Glutamatergic neuron (in vitro differentiated cells): ENCODE results near the gene CD28. TPM values are rescaled to one million over a fixed set of nuclear protein-coding genes. Genes with fewer than 3 reads are reported as not detected.

Experiments used
- DNase-seq: peaks from one replicate; pipeline ENCODE4 v3.0.0; 2022
- H3K27ac Mint-ChIP-seq: one replicate; pipeline ENCODE4 v1.8.0; 2020; ENCODE audit warnings: mild to moderate bottlenecking, mixed read lengths, inconsistent platforms; ENCODE audit not compliant: unreplicated experiment
- H3K27me3 Mint-ChIP-seq: one replicate; pipeline ENCODE4 v1.8.0; 2020; ENCODE audit warnings: mild to moderate bottlenecking, moderate library complexity, mixed read lengths, inconsistent platforms; ENCODE audit not compliant: unreplicated experiment
- H3K36me3 Mint-ChIP-seq: one replicate; pipeline ENCODE4 v1.8.0; 2020; ENCODE audit warnings: mild to moderate bottlenecking, mixed read lengths, inconsistent platforms; ENCODE audit not compliant: unreplicated experiment
- H3K4me1 Mint-ChIP-seq: one replicate; pipeline ENCODE4 v1.8.0; 2020; ENCODE audit warnings: mild to moderate bottlenecking, low read depth, mixed read lengths, inconsistent platforms; ENCODE audit not compliant: unreplicated experiment
- H3K4me3 Mint-ChIP-seq: one replicate; pipeline ENCODE4 v1.8.0; 2020; ENCODE audit warnings: mild to moderate bottlenecking, mixed read lengths, inconsistent platforms; ENCODE audit not compliant: unreplicated experiment
- H3K9me3 Mint-ChIP-seq: one replicate; pipeline ENCODE4 v1.8.0; 2020; ENCODE audit warnings: mild to moderate bottlenecking, moderate library complexity, mixed read lengths, inconsistent platforms; ENCODE audit not compliant: unreplicated experiment
- total RNA-seq: library from RNA; stranded (reverse); fragmentation: NEBNext Ultra II Directional; extraction: Animal tissue kit (Norgen Biotek cat#: 25700); gene quantifications from one replicate; pipeline ENCODE4 v1.2.1, GENCODE V29; 2021; ENCODE audit not compliant: unreplicated experiment
- TF ChIP-seq, protein P1 (sequence below): fragments of 200-600 bp; sonication (generic); IDR thresholded peaks from one replicate; pipeline ENCODE4 v1.5.0; 2021; ENCODE audit not compliant: partially characterized antibody, unreplicated experiment

Gene CD28
- total RNA-seq, 1 donor from 2014 or later, result not detected

DNA sequence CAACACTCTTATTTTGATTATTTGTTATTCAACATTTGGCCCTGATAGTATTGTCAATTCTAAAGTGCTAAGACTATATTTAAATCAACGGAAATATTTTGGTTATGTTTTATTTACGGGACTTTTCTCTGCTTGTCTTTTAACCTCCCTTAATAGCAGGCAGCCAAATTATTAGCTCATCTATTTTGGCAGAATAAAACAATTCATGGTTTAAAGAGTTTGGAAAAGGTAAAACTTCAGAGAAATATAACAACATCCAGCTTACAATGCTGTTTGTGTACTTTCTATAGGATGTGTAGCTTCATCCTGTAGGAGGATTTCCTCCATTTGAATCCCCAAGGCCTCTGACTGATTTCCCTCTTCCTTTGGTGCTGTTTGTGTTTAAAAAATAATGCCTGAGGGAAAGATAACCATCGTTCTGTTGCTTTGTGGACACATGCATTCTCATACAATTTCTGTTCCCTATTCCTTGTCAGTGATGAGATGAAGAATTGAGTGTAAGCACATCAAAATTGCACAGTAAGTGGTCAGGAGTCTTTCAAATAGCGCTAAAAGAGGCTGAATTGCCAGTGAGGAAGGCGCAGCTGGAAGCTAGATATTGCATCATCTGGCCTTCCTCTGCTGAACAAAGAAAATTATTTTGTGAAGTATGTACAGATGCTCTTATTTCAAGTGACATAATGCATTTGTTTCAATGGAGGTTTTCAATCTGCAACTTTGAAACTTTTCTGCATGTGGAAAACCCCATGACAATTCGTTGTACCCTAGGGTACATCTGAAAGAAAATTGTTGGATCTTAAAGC lies 80.3 kb downstream of the CD28 start:
- no peak for DNase-seq
- Mint-ChIP-seq H3K4me3 (no peak overlapping the region), H3K27ac (peak overlapping the region; percentile 10), H3K4me1 (peaks cover 7% of the 10 kb centered on the region), H3K27me3 (no peaks in the 10 kb centered on the region), H3K9me3 (no peaks in the 10 kb centered on the region), H3K36me3 (no peaks in the 10 kb centered on the region)
- TF ChIP-seq, protein P1, sequence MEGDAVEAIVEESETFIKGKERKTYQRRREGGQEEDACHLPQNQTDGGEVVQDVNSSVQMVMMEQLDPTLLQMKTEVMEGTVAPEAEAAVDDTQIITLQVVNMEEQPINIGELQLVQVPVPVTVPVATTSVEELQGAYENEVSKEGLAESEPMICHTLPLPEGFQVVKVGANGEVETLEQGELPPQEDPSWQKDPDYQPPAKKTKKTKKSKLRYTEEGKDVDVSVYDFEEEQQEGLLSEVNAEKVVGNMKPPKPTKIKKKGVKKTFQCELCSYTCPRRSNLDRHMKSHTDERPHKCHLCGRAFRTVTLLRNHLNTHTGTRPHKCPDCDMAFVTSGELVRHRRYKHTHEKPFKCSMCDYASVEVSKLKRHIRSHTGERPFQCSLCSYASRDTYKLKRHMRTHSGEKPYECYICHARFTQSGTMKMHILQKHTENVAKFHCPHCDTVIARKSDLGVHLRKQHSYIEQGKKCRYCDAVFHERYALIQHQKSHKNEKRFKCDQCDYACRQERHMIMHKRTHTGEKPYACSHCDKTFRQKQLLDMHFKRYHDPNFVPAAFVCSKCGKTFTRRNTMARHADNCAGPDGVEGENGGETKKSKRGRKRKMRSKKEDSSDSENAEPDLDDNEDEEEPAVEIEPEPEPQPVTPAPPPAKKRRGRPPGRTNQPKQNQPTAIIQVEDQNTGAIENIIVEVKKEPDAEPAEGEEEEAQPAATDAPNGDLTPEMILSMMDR, result no peak

DNA sequence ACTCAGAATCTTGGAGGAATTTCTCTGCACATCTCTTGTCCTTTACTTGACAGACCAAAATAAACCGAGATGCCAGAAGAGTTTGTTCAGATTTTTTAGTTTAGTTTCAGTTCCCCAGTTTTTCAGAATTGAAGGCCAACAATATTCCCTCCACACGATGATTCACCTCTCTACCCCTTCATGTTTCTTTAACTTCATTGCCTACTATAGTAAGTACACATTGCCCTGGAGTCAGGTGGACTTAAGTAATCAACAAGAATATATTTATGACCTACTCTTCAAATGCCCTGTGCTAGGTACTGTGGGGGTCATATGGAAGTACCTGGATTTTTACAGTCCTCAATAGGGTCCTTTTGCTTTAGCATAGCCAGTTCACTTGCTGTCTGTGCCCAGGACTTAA lies 81.5 kb downstream of the CD28 start:
- no peak overlapping the region for H3K27ac Mint-ChIP-seq
- no peaks in the 10 kb centered on the region for H3K9me3 Mint-ChIP-seq
- H3K4me1 Mint-ChIP-seq, result peaks cover 2% of the 10 kb centered on the region
- TF ChIP-seq, protein P1, result no peak
- no peaks in the 10 kb centered on the region for H3K36me3 Mint-ChIP-seq
- no peak overlapping the region for H3K4me3 Mint-ChIP-seq
- H3K27me3 Mint-ChIP-seq, result no peaks in the 10 kb centered on the region
- no peak for DNase-seq

Other genes starting within 250 kb of the CD28 start
- 56.9 TPM for gene RAPH1, start 171.3 kb upstream of the CD28 start, total RNA-seq
- not detected for gene CTLA4, start 161.1 kb downstream of the CD28 start, total RNA-seq
- not detected for gene ICOS, start 230.1 kb downstream of the CD28 start, total RNA-seq